Stimulated activated CD8-positive, alpha-beta memory T cell treated with anti-CD3 and anti-CD28 coated beads, Interleukin-15, amount 100 ng/mL, for 24 hours (primary cell): ENCODE measurements around the gene HEATR5B.

ENCODE experiments used
- DNase-seq: peaks from one replicate; pipeline ENCODE4 v3.0.0-alpha.2; 2020; ENCODE audit warnings: low read depth

The HEATR5B gene

GRCh38 chr2:37083873-37084794, at the start of gene HEATR5B, which contains the start of gene GPATCH11:
Gene HEATR5B, minus strand, starts transcription at chr2:37084372. Its CDS starts 958 bp downstream, at chr2:37083414.
Gene GPATCH11, plus strand, starts transcription at chr2:37084518. Its CDS starts 3,864 bp downstream, at chr2:37088382.
- peak; percentile 77 for DNase-seq

GRCh38 chr2:37132914-37133313, 48.7 kb upstream of the HEATR5B start:
- no peak for DNase-seq

- no peak for DNase-seq
Measured at GRCh38 chr2:37125416-37125815, 41.2 kb upstream of the HEATR5B start.

DNA sequence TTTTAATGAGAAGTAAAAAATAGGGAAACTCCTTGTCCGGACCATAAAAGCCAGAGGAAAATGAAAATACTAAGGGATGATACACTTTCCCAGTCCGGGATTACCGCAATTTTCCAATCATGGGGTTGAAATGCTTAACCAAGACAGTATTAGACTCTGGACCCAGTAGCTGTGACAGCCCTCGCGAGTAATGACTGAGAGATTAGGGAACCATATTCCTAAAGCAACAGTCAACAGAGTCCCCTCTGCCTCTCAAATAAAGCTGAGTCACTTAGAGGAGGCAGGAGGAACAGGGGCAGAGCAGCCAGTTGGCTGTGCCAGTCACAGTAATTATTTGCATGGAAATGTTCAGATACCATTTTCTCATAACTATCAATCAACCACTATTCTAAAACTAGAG, 35.0 kb upstream of the HEATR5B start:
- no peak for DNase-seq

- no peak for DNase-seq
Measured at GRCh38 chr2:37117566-37117965, 33.4 kb upstream of the HEATR5B start.

- DNase-seq, result no peak
Measured at GRCh38 chr2:37111958-37112357, 27.8 kb upstream of the HEATR5B start.

GRCh38 chr2:37110306-37111212, 26.4 kb upstream of the HEATR5B start:
- no peak for DNase-seq

GRCh38 chr2:37109523-37109922, 25.4 kb upstream of the HEATR5B start:
- no peak for DNase-seq

GRCh38 chr2:37105150-37105549, 21.0 kb upstream of the HEATR5B start:
- DNase-seq, result no peak

- no peak for DNase-seq
Measured at GRCh38 chr2:37104178-37104577, 20.0 kb upstream of the HEATR5B start.

- no peak for DNase-seq
Measured at GRCh38 chr2:37102588-37102987, 18.4 kb upstream of the HEATR5B start.

DNA sequence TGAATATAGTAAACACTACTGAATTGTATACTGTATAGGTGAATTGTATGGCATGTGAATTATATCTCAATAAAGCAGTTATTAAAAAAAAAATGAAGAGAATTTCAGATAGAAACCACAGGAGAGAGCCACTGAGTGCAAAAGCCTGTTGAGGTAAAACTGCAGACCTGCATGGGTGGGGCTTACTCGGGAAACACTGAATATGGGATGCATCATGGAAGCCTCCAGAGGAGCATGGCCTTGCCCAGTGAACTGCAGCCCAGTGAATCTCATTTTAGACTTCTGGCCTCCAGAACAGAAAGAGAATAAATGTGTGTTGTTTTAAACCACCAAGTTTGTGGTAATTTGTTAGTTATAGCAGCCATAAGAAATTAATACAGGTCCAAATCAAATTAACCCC, 15.9 kb upstream of the HEATR5B start:
- no peak for DNase-seq

- DNase-seq, result no peak
Measured at GRCh38 chr2:37098416-37099118, 14.4 kb upstream of the HEATR5B start.

GRCh38 chr2:37096568-37096967, 12.4 kb upstream of the HEATR5B start:
- DNase-seq, result no peak

GRCh38 chr2:37091873-37092272, 7.7 kb upstream of the HEATR5B start:
- no peak for DNase-seq

GRCh38 chr2:37090019-37090477, 5.9 kb upstream of the HEATR5B start:
- DNase-seq, result no peak

DNA sequence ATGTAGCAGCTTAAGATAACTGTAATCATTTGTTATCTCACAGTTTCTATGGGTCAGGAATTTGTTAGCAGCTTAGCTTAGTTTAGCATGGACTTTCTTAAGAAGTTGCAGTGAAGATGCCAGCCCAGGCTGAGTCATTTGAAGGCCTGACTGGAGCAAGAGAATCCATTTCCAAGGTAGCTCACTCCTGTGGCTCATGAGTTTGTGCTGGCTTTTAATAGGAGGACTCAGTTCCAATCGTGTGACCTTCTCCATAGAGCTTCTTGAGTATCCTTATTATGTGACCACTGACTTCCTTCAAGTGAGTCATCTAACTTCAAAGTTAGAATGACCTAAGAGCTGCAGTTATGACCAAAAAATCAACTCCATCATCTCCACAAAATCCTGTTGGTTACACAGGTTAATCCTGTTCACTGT, 1.6 kb upstream of the HEATR5B start:
- no peak for DNase-seq

GRCh38 chr2:37084797-37085196, 625 bp upstream of the HEATR5B start:
- no peak for DNase-seq

DNA sequence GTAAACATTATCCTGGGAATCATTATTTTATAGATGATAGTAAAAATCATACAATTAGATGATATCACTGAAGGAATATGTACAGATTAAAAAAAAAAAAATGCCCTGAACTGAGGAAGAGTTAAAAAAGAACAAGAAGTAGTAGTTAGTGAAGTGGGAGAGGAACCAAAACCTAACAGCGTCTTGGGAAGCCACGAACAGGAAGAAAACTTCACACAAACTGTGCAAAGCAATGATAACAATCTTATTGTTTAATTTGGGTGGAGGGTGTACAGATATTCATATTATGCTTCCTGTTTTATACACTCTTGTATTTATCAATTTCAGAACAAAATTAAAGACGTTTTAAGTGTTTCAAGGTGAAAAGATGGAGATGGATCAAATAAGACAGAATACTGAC, 3.5 kb downstream of the HEATR5B start:
- no peak for DNase-seq

- DNase-seq, result no peak
Measured at GRCh38 chr2:37080266-37080665, 3.9 kb downstream of the HEATR5B start.

DNA sequence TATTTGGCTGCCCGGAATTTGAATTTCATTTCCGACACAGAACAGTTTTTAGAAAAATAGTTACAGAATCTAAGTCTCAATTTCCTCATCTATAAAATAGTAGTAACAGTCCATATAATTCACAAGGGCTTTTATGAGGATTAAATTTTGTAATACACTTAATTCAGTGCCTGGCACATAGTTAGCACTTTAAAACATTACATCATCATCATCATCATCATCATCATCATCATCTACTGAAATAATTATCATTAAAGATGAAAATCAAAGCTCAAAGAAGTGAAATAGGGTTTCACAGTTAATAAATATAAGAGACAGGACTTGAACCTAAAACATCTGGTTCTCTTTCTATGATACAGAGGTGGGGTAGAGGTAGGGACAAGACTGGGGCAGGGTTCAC, 13.2 kb downstream of the HEATR5B start:
- DNase-seq, result no peak

DNA sequence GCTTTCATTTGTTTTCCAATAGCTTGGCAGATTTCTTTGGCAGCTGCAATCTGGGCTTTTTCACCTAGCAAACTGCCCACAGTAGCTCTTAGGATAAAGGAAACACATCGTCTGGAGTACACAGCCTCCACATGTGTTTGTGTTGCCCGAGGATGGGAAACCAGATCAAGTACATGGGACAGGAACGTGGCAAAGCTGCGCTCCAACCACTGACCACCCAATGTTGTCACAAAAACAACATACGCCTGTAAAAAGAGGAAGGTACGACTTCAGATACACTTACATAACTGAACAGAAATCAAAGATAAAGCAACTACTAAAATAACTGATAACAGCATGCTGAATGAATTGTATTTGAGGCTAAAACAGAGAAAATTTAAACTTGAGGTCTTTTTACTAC, 15.5 kb downstream of the HEATR5B start:
- DNase-seq, result no peak
